KOPT-K1 (cell line): ENCODE measurements around the gene DAZL.

ENCODE experiments used
- H3K27ac ChIP-seq: fragments of 200-600 bp; sonication (generic); 2 replicates; pipeline ENCODE4 v1.5.1; 2016; ENCODE audit warnings: antibody characterized with exemption, mild to moderate bottlenecking, low read depth, low read length; ENCODE audit not compliant: poor library complexity, severe bottlenecking
- H3K36me3 ChIP-seq: fragments of 200-600 bp; sonication (generic); 2 replicates; pipeline ENCODE4 v1.5.1; 2017; ENCODE audit warnings: antibody characterized with exemption, mild to moderate bottlenecking, low read length, moderate library complexity; ENCODE audit not compliant: insufficient read depth
- H3K9me3 ChIP-seq: fragments of 200-600 bp; sonication (generic); 2 replicates; pipeline ENCODE4 v1.5.1; 2017; ENCODE audit warnings: antibody characterized with exemption, low read length, mild to moderate bottlenecking; ENCODE audit not compliant: insufficient read depth, poor library complexity, severe bottlenecking

Gene DAZL

DNA sequence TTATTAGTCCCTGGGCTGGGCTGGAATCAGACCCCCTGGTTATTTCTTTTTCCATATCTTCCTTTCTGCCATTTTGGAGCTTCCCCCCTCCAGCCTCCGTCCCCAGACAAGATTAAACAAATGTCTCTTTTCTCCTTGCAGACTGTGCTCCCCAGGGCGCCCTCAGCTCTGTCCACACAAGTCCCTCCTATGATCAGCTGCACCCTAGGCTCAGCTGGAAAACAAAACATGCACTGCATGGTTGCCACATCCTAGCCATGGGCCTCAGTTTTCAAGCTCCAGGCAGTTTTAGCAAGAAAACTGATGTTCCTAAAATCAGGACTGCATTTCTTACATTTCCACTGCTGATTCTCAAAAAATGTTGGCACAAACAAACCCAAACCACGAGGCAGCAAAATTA is 68.2 kb downstream of the DAZL start:
- Histone ChIP-seq H3K9me3 (no peaks in the 10 kb centered on the region), H3K27ac (no peak overlapping the region), H3K36me3 (no peaks in the 10 kb centered on the region)
